Liver (tissue), 9 donors: ENCODE results near the gene CDH3. TPM values are rescaled to one million over a fixed set of nuclear protein-coding genes. Genes with fewer than 3 reads are reported as not detected.

Experiments used
- DNase-seq: peaks from one replicate; pipeline ENCODE4 v3.0.0-alpha.2; 2017; ENCODE audit warnings: low spot score
- H3K27ac ChIP-seq, 2 donors: one replicate each; pipeline ENCODE4 v1.7.0; 2013; ENCODE audit warnings: inconsistent platforms in 2 of 2, low read length in 2 of 2, control low read depth in 1 of 2, low read depth in 1 of 2, mild to moderate bottlenecking in 1 of 2
- H3K27me3 ChIP-seq, 4 donors: one replicate each; pipeline versions ENCODE4 v1.6.1 to v1.7.0; 2013; ENCODE audit warnings: low read length in 3 of 4, inconsistent platforms in 1 of 4, mild to moderate bottlenecking in 1 of 4, moderate library complexity in 1 of 4; ENCODE audit not compliant: control insufficient read depth in 4 of 4, insufficient read depth in 4 of 4
- H3K36me3 ChIP-seq, 4 donors: one replicate each; pipeline versions ENCODE4 v1.6.1 to v1.7.0; 2013; ENCODE audit warnings: low read length in 3 of 4, mild to moderate bottlenecking in 3 of 4, low read depth in 1 of 4, moderate library complexity in 1 of 4; ENCODE audit not compliant: control insufficient read depth in 4 of 4, insufficient read depth in 3 of 4
- H3K4me1 ChIP-seq, 4 donors: one replicate each; pipeline versions ENCODE4 v1.6.1 to v1.7.0; 2013; ENCODE audit warnings: low read length in 3 of 4, mild to moderate bottlenecking in 3 of 4, moderate library complexity in 1 of 4; ENCODE audit not compliant: control insufficient read depth in 4 of 4, insufficient read depth in 4 of 4
- H3K4me3 ChIP-seq, 3 donors: one replicate each; pipeline versions ENCODE4 v1.6.1 to v1.7.0; 2013; ENCODE audit warnings: low read length in 3 of 3, control low read depth in 1 of 3, low read depth in 1 of 3, mild to moderate bottlenecking in 1 of 3
- H3K9ac ChIP-seq, 2 donors: one replicate each; pipeline ENCODE4 v1.7.0; 2013; ENCODE audit warnings: low read length in 2 of 2, mild to moderate bottlenecking in 2 of 2, moderate library complexity in 2 of 2, control low read depth in 1 of 2, low read depth in 1 of 2
- H3K9me3 ChIP-seq, 4 donors: one replicate each; pipeline versions ENCODE4 v1.6.1 to v1.7.0; 2013; ENCODE audit warnings: low read length in 3 of 4; ENCODE audit not compliant: control insufficient read depth in 4 of 4
- EGR1 ChIP-seq, 2 donors: IDR thresholded peaks; 2 replicates each; pipeline ENCODE4 v1.6.1; 2016 to 2018; ENCODE audit warnings: antibody characterized with exemption in 2 of 2, low read depth in 2 of 2
- FOXA1 ChIP-seq: IDR thresholded peaks from 2 replicates; pipeline ENCODE4 v1.6.1; 2016; ENCODE audit warnings: antibody characterized with exemption
- FOXA2 ChIP-seq: IDR thresholded peaks from 2 replicates; pipeline ENCODE4 v1.6.1; 2016; ENCODE audit warnings: antibody characterized with exemption
- GABPA ChIP-seq, 2 donors: IDR thresholded peaks in 1 of 2; conservative IDR thresholded peaks in 1 of 2; 2 replicates each; pipeline ENCODE4 v1.6.1; 2016; ENCODE audit warnings: antibody characterized with exemption in 2 of 2, mild to moderate bottlenecking in 1 of 2, moderate library complexity in 1 of 2
- HNF4G ChIP-seq: IDR thresholded peaks from 2 replicates; pipeline ENCODE4 v1.6.1; 2016; ENCODE audit warnings: antibody characterized with exemption
- JUND ChIP-seq, 2 donors: IDR thresholded peaks; 2 replicates each; pipeline ENCODE4 v1.6.1; 2016; ENCODE audit warnings: antibody characterized with exemption in 2 of 2
- MAX ChIP-seq: IDR thresholded peaks from 2 replicates; pipeline ENCODE4 v1.6.1; 2016; ENCODE audit warnings: antibody characterized with exemption
- NR2F2 ChIP-seq: IDR thresholded peaks from 2 replicates; pipeline ENCODE4 v1.6.1; 2016; ENCODE audit warnings: antibody characterized with exemption
- RAD21 ChIP-seq, 2 donors: IDR thresholded peaks; 2 replicates each; pipeline ENCODE4 v1.6.1; 2016; ENCODE audit warnings: antibody characterized with exemption in 2 of 2, mild to moderate bottlenecking in 2 of 2
- SP1 ChIP-seq: IDR thresholded peaks from 2 replicates; pipeline ENCODE4 v1.6.1; 2018; ENCODE audit warnings: antibody characterized with exemption, mild to moderate bottlenecking
- TAF1 ChIP-seq: conservative IDR thresholded peaks from 2 replicates; pipeline ENCODE4 v1.6.1; 2016; ENCODE audit warnings: antibody characterized with exemption, mild to moderate bottlenecking
- YY1 ChIP-seq: IDR thresholded peaks from 2 replicates; pipeline ENCODE4 v1.6.1; 2016; ENCODE audit warnings: antibody characterized with exemption, mild to moderate bottlenecking
- WGBS: extraction: QIAGEN DNeasy Blood & Tissue Kit; methylation state at CpG from one replicate; pipeline ENCODE4 v1.1.7; 2013; 5-methylcytosine and 5-hydroxymethylcytosine counted together
- polyA plus RNA-seq, 2 donors: library from polyadenylated mRNA; stranded (reverse) in 1 of 2; unstranded in 1 of 2; fragments of 200-250 nt in 1 of 2; fragments of >200 nt in 1 of 2; fragmentation: Nextera tagmentation in 1 of 2; extraction: Ambion mirVana in 1 of 2; gene quantifications; one replicate each; pipeline versions ENCODE4 v1.2.1 to v1.2.3, GENCODE V29; 2013 to 2015
- total RNA-seq, 2 donors: library from RNA; depleted of rRNA; stranded (reverse); fragments of >200 nt; gene quantifications; one replicate each; pipeline ENCODE4 v1.2.3, GENCODE V29; 2014
- TF ChIP-seq, protein P1 (sequence below): fragments of 150-350 bp; IDR thresholded peaks from 2 replicates; pipeline ENCODE4 v1.5.1; 2017; ENCODE audit warnings: improper control_type of control experiment, low read depth, low read length; ENCODE audit not compliant: missing input control
- TF ChIP-seq, protein P2 (sequence below): IDR thresholded peaks from 2 replicates; pipeline ENCODE4 v1.6.1; 2016; ENCODE audit warnings: antibody characterized with exemption, mild to moderate bottlenecking
- TF ChIP-seq, protein P3 (sequence below): IDR thresholded peaks from 2 replicates; pipeline ENCODE4 v1.6.1; 2016; ENCODE audit warnings: antibody characterized with exemption
- donor health status: healthy.
- donor health status: healthy.
- donor health status: healthy.
- donor health status: healthy.
- donor health status: healthy.

CDH3 gene
- total and polyA plus RNA-seq, 4 donors, result 0.08 to 0.19 TPM; not detected in 2

GRCh38 chr16:68681038-68681437, 35.9 kb downstream of the CDH3 start:
- no peak overlapping the region for H3K9ac ChIP-seq

GRCh38 chr16:68685685-68686478, 40.8 kb downstream of the CDH3 start:
- Histone ChIP-seq H3K36me3 (no peaks in the 10 kb centered on the region), H3K4me3 (no peak overlapping the region), H3K9me3 (no peaks in the 10 kb centered on the region), H3K9ac (no peak overlapping the region), H3K4me1 (no peaks in the 10 kb centered on the region), H3K27ac (no peak overlapping the region), H3K27me3 (no peaks in the 10 kb centered on the region)
- WGBS, result 91% methylated on average over 22 of the region's 22 CpGs
- DNase-seq, result no peak
- TF ChIP-seq, protein P1, sequence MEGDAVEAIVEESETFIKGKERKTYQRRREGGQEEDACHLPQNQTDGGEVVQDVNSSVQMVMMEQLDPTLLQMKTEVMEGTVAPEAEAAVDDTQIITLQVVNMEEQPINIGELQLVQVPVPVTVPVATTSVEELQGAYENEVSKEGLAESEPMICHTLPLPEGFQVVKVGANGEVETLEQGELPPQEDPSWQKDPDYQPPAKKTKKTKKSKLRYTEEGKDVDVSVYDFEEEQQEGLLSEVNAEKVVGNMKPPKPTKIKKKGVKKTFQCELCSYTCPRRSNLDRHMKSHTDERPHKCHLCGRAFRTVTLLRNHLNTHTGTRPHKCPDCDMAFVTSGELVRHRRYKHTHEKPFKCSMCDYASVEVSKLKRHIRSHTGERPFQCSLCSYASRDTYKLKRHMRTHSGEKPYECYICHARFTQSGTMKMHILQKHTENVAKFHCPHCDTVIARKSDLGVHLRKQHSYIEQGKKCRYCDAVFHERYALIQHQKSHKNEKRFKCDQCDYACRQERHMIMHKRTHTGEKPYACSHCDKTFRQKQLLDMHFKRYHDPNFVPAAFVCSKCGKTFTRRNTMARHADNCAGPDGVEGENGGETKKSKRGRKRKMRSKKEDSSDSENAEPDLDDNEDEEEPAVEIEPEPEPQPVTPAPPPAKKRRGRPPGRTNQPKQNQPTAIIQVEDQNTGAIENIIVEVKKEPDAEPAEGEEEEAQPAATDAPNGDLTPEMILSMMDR, result no peak
- TF ChIP-seq YY1, result no peak
- TF ChIP-seq MAX, result no peak
- TF ChIP-seq RAD21 (IDR thresholded peaks at IDR 0.05), result no peak
- no peak for TF ChIP-seq GABPA (IDR thresholded peaks at IDR 0.05 in 1 of 2, conservative IDR thresholded peaks at IDR 0.05 in 1 of 2)
- TF ChIP-seq, protein P2, sequence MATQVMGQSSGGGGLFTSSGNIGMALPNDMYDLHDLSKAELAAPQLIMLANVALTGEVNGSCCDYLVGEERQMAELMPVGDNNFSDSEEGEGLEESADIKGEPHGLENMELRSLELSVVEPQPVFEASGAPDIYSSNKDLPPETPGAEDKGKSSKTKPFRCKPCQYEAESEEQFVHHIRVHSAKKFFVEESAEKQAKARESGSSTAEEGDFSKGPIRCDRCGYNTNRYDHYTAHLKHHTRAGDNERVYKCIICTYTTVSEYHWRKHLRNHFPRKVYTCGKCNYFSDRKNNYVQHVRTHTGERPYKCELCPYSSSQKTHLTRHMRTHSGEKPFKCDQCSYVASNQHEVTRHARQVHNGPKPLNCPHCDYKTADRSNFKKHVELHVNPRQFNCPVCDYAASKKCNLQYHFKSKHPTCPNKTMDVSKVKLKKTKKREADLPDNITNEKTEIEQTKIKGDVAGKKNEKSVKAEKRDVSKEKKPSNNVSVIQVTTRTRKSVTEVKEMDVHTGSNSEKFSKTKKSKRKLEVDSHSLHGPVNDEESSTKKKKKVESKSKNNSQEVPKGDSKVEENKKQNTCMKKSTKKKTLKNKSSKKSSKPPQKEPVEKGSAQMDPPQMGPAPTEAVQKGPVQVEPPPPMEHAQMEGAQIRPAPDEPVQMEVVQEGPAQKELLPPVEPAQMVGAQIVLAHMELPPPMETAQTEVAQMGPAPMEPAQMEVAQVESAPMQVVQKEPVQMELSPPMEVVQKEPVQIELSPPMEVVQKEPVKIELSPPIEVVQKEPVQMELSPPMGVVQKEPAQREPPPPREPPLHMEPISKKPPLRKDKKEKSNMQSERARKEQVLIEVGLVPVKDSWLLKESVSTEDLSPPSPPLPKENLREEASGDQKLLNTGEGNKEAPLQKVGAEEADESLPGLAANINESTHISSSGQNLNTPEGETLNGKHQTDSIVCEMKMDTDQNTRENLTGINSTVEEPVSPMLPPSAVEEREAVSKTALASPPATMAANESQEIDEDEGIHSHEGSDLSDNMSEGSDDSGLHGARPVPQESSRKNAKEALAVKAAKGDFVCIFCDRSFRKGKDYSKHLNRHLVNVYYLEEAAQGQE, result no peak
- TF ChIP-seq, protein P3, sequence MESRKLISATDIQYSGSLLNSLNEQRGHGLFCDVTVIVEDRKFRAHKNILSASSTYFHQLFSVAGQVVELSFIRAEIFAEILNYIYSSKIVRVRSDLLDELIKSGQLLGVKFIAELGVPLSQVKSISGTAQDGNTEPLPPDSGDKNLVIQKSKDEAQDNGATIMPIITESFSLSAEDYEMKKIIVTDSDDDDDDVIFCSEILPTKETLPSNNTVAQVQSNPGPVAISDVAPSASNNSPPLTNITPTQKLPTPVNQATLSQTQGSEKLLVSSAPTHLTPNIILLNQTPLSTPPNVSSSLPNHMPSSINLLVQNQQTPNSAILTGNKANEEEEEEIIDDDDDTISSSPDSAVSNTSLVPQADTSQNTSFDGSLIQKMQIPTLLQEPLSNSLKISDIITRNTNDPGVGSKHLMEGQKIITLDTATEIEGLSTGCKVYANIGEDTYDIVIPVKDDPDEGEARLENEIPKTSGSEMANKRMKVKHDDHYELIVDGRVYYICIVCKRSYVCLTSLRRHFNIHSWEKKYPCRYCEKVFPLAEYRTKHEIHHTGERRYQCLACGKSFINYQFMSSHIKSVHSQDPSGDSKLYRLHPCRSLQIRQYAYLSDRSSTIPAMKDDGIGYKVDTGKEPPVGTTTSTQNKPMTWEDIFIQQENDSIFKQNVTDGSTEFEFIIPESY, result no peak

More at GRCh38 chr16:68681038-68681437, 35.9 kb downstream of the CDH3 start:
- Histone ChIP-seq H3K27me3 (no peaks in the 10 kb centered on the region), H3K4me1 (no peaks in the 10 kb centered on the region), H3K36me3 (no peaks in the 10 kb centered on the region), H3K4me3 (no peak overlapping the region), H3K27ac (no peak overlapping the region), H3K9me3 (no peaks in the 10 kb centered on the region)
- TF ChIP-seq HNF4G, result no peak
- no peak for TF ChIP-seq SP1
- TF ChIP-seq TAF1, result no peak
- TF ChIP-seq MAX, result no peak
- no peak for TF ChIP-seq NR2F2
- no peak for TF ChIP-seq FOXA2
- TF ChIP-seq JUND (IDR thresholded peaks at IDR 0.05), result no peak
- TF ChIP-seq YY1, result no peak
- TF ChIP-seq EGR1 (IDR thresholded peaks at IDR 0.05; ENCODE audit: low read depth in 2 of 2), result no peak
- no peak for TF ChIP-seq FOXA1
- TF ChIP-seq RAD21 (IDR thresholded peaks at IDR 0.05), result no peak
- TF ChIP-seq, protein P2, result no peak
- TF ChIP-seq, protein P1, result no peak
- WGBS, result 84% methylated on average over 2 of the region's 2 CpGs
- no peak for DNase-seq
